Measurements from ENCODE around the gene TBC1D1. TPM values are rescaled to one million over a fixed set of nuclear protein-coding genes. Genes with fewer than 3 reads are reported as not detected.

Gene TBC1D1
- total and polyA plus RNA-seq, 2 donors (not counting 3 experiments of a cell fraction or from before 2014, with no cell fraction given), result 63.5 to 116 TPM

DNA sequence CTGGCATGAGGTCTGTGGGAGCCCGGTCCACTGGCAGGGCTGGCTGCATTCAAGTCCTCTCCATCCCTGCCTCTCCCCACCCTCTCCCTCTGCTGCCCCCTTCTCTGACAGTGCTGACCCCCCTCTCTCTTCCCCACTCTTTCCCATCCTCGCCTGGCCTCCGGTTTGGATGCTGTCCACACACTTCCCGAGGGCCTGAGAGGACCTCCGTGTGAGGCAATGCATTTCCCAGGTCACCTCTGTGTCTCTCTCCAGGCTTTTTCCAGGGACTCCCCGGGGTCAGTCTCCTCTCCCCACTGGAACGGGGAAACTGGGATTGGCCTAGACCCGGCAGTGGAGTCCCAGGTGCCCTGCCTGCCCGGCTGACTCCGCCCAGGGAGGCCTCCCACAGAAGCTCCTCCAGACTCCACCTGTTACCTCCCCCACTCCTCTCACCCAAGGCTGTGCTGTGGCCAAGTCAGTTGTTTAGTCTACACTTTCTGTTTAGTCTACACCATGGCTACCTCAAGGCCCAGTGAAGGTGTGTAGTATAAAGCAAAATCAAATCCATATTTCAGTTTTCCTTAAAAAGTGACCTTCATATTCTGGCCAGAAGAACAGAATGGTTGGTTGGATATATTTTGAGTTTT, 216.1 kb downstream of the TBC1D1 start:
- TF ChIP-seq FOS (IDR thresholded peaks at IDR 0.05; ENCODE audit: borderline replicate concordance, insufficient read depth, low read length) (no peak), GATA2 (IDR thresholded peaks at IDR 0.05; ENCODE audit: insufficient read depth, insufficient read length, low read depth, low read length) (no peak), POLR2A (IDR thresholded peaks at IDR 0.05; ENCODE audit: low read depth, low read length) (no peak), POLR2AphosphoS5 (IDR thresholded peaks at IDR 0.05; ENCODE audit: insufficient read depth, low read depth, low read length) (no peak), EZH2 (IDR thresholded peaks at IDR 0.05; ENCODE audit: borderline replicate concordance, low read depth, low read length, severe bottlenecking) (no peak), MYC (IDR thresholded peaks at IDR 0.05; ENCODE audit: low read depth, low read length) (no peak), JUN (IDR thresholded peaks at IDR 0.05; ENCODE audit: borderline replicate concordance, insufficient read depth, insufficient read length, low read depth) (no peak)
- TF ChIP-seq, protein P1, sequence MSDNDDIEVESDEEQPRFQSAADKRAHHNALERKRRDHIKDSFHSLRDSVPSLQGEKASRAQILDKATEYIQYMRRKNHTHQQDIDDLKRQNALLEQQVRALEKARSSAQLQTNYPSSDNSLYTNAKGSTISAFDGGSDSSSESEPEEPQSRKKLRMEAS (IDR thresholded peaks at IDR 0.05; ENCODE audit: insufficient read depth, insufficient read length), result no peak
- TF ChIP-seq, protein P2, sequence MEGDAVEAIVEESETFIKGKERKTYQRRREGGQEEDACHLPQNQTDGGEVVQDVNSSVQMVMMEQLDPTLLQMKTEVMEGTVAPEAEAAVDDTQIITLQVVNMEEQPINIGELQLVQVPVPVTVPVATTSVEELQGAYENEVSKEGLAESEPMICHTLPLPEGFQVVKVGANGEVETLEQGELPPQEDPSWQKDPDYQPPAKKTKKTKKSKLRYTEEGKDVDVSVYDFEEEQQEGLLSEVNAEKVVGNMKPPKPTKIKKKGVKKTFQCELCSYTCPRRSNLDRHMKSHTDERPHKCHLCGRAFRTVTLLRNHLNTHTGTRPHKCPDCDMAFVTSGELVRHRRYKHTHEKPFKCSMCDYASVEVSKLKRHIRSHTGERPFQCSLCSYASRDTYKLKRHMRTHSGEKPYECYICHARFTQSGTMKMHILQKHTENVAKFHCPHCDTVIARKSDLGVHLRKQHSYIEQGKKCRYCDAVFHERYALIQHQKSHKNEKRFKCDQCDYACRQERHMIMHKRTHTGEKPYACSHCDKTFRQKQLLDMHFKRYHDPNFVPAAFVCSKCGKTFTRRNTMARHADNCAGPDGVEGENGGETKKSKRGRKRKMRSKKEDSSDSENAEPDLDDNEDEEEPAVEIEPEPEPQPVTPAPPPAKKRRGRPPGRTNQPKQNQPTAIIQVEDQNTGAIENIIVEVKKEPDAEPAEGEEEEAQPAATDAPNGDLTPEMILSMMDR (IDR thresholded peaks at IDR 0.05; ENCODE audit: extremely low read depth in 1 of 2, insufficient read depth in 1 of 2, low read depth in 1 of 2, low read length in 2 of 2), result no peak
- POLR2A ChIA-PET, result no interaction called here

More for the DNA sequence above, 216.1 kb downstream of the TBC1D1 start:
- H3K36me3 ChIP-seq (ENCODE audit: control insufficient read depth in 2 of 2, extremely low read depth in 1 of 2, insufficient read depth in 2 of 2, low read length in 2 of 2), result peaks cover 0 to 2% of the 10 kb centered on the region in 2 experiments
- CTCF ChIA-PET, result interaction anchor here (1.3 to 1.5 kb wide), 3 partner anchors 10 to 38 kb away, joined by 3 to 5 read pairs (median 3); no protein-coding TSS in a partner anchor
- no peaks in the 10 kb centered on the region for H3K9me1 ChIP-seq (replicated peaks; ENCODE audit: control insufficient read depth, extremely low read depth, insufficient read depth, low read length)
- BruUV-seq (replicated peaks), result no TSS peak
- intact Hi-C loops (cut with micrococcal nuclease) (no loop called here), dilution Hi-C loops (cut with MboI; ENCODE audit: extremely low pct_ligation_motif_present, low sequenced_read_pairs) (no loop called here)
- H3K9me3 ChIP-seq (replicated peaks; ENCODE audit: control insufficient read depth, insufficient read depth, low read length), result no peaks in the 10 kb centered on the region
- H3K27me3 ChIP-seq (ENCODE audit: control insufficient read depth in 2 of 2, insufficient read depth in 2 of 2, low read length in 2 of 2), result no peaks in the 10 kb centered on the region
- no peak overlapping the region for H3K27ac ChIP-seq (ENCODE audit: insufficient read depth, low read depth, low read length)
- no peak overlapping the region for H2AFZ ChIP-seq (ENCODE audit: low read depth, low read length)
- DNase-seq (ENCODE audit: low read depth, low spot score), result no peak
- H3K79me2 ChIP-seq (ENCODE audit: control insufficient read depth, insufficient read depth, low read length), result no peaks in the 10 kb centered on the region
- peaks cover 6% of the 10 kb centered on the region for H3K4me1 ChIP-seq (ENCODE audit: control insufficient read depth, extremely low read depth, insufficient read depth, low read length)
- no peak overlapping the region for H3K4me2 ChIP-seq (ENCODE audit: insufficient read depth, low read length)
- no peak overlapping the region for H3K4me3 ChIP-seq (replicated peaks in 1 of 3; ENCODE audit: insufficient read depth in 1 of 3, low read depth in 1 of 3, low read length in 3 of 3)
- no peak for FAIRE-seq
- H4K20me1 ChIP-seq (replicated peaks; ENCODE audit: control insufficient read depth, extremely low read depth, insufficient read depth, low read length), result no peaks in the 10 kb centered on the region
- no peak overlapping the region for H3K9ac ChIP-seq (replicated peaks; ENCODE audit: extremely low read depth, insufficient read depth, low read length)

All from endothelial cell of umbilical vein (primary cell).